Loucy (cell line): ENCODE results near the gene FARSA.

Experiments
- H2AFZ ChIP-seq: fragments of 200-600 bp; sonication (generic); 2 replicates; pipeline ENCODE4 v1.6.0; 2016; ENCODE audit warnings: antibody characterized with exemption, mild to moderate bottlenecking, low read length, moderate library complexity
- H3F3A ChIP-seq: fragments of 200-600 bp; 2 replicates; pipeline ENCODE4 v1.6.0; 2016; ENCODE audit warnings: antibody characterized with exemption, low read depth, mild to moderate bottlenecking
- H3K27me3 ChIP-seq: fragments of 200-600 bp; sonication (generic); 2 replicates; pipeline ENCODE4 v1.6.1; 2014; ENCODE audit warnings: low read length, mild to moderate bottlenecking; ENCODE audit not compliant: insufficient read depth, poor library complexity, severe bottlenecking
- H3K36me3 ChIP-seq: fragments of 200-600 bp; sonication (generic); 2 replicates; pipeline ENCODE4 v1.6.1; 2016; ENCODE audit warnings: low read length; ENCODE audit not compliant: insufficient read depth
- H3K4me1 ChIP-seq: fragments of 200-600 bp; sonication (generic); 2 replicates; pipeline ENCODE4 v1.5.1; 2014; ENCODE audit warnings: low read length, mild to moderate bottlenecking; ENCODE audit not compliant: insufficient read depth, poor library complexity, severe bottlenecking
- H3K4me2 ChIP-seq: fragments of 200-600 bp; sonication (generic); 2 replicates; pipeline ENCODE4 v1.6.0; 2014; ENCODE audit warnings: antibody characterized with exemption, low read length, low read depth, mild to moderate bottlenecking; ENCODE audit not compliant: poor library complexity, severe bottlenecking
- H3K4me3 ChIP-seq: fragments of 200-600 bp; sonication (generic); 2 replicates; pipeline ENCODE4 v1.5.1; 2014; ENCODE audit warnings: low read length, mild to moderate bottlenecking, mixed read lengths; ENCODE audit not compliant: poor library complexity, severe bottlenecking
- H3K79me2 ChIP-seq: fragments of 200-600 bp; sonication (generic); 2 replicates; pipeline ENCODE4 v1.6.1; 2014; ENCODE audit warnings: low read length; ENCODE audit not compliant: insufficient read depth
- H3K9ac ChIP-seq: fragments of 200-600 bp; sonication (generic); 2 replicates; pipeline ENCODE4 v1.6.0; 2014; ENCODE audit warnings: mild to moderate bottlenecking, low read depth, low read length, moderate library complexity; ENCODE audit not compliant: poor library complexity, severe bottlenecking
- H3K9me2 ChIP-seq: fragments of 200-600 bp; sonication (generic); replicated peaks from 2 replicates; pipeline ENCODE4 v1.6.1; 2016; ENCODE audit warnings: low read depth, low read length, mixed read lengths
- H3K9me3 ChIP-seq: fragments of 200-600 bp; sonication (generic); 2 replicates; pipeline ENCODE4 v1.6.1; 2014; ENCODE audit warnings: mild to moderate bottlenecking, antibody characterized with exemption, low read length, low read depth; ENCODE audit not compliant: insufficient read depth
- H4K20me1 ChIP-seq: fragments of 200-600 bp; sonication (generic); 2 replicates; pipeline ENCODE4 v1.6.0; 2014; ENCODE audit warnings: antibody characterized with exemption, low read length, mild to moderate bottlenecking; ENCODE audit not compliant: insufficient read depth, poor library complexity, severe bottlenecking
- CTCF ChIP-seq: fragments of 200-600 bp; sonication (generic); conservative IDR thresholded peaks from 2 replicates; pipeline ENCODE4 v1.5.1; 2014; ENCODE audit warnings: mild to moderate bottlenecking, antibody characterized with exemption, low read length
- EZH2phosphoT487 ChIP-seq: fragments of 200-600 bp; IDR thresholded peaks from 2 replicates; pipeline ENCODE4 v1.6.1; 2018; ENCODE audit warnings: antibody characterized with exemption, mild to moderate bottlenecking, moderate library complexity, borderline replicate concordance

Gene FARSA

GRCh38 chr19:12969292-12969988, 35.9 kb upstream of the FARSA start, which contains the start of gene DAND5:
Gene DAND5 (plus strand): TSS chr19:12969576. CDS start chr19:12969661, 85 bp downstream.
- H3K9me2 ChIP-seq: no peaks in the 10 kb centered on the region
- H3K27me3 ChIP-seq: no peaks in the 10 kb centered on the region
- H3K36me3 ChIP-seq: no peaks in the 10 kb centered on the region
- no peak within 1 kb of the TSS for H2AFZ ChIP-seq
- TF ChIP-seq CTCF (no peak), EZH2phosphoT487 (no peak)
- no peak within 1 kb of the TSS for H3K9ac ChIP-seq
- H4K20me1 ChIP-seq: no peaks in the 10 kb centered on the region
- no peaks in the 10 kb centered on the region for H3F3A ChIP-seq
- no peak within 1 kb of the TSS for H3K4me3 ChIP-seq
- H3K4me1 ChIP-seq: peaks cover 9% of the 10 kb centered on the region
- no peak within 1 kb of the TSS for H3K4me2 ChIP-seq
- no peaks in the 10 kb centered on the region for H3K79me2 ChIP-seq
- H3K9me3 ChIP-seq: no peaks in the 10 kb centered on the region

- no peak overlapping the region for H3K4me2 ChIP-seq
- no peaks in the 10 kb centered on the region for H3F3A ChIP-seq
- no peaks in the 10 kb centered on the region for H3K79me2 ChIP-seq
- no peaks in the 10 kb centered on the region for H3K36me3 ChIP-seq
- no peak overlapping the region for H3K4me3 ChIP-seq
- H3K9me2 ChIP-seq: no peaks in the 10 kb centered on the region
- H2AFZ ChIP-seq: no peak overlapping the region
- H3K4me1 ChIP-seq: peaks cover 9% of the 10 kb centered on the region
- no peaks in the 10 kb centered on the region for H3K27me3 ChIP-seq
- no peaks in the 10 kb centered on the region for H4K20me1 ChIP-seq
- H3K9me3 ChIP-seq: no peaks in the 10 kb centered on the region
- TF ChIP-seq CTCF (no peak), EZH2phosphoT487 (no peak)
- no peak overlapping the region for H3K9ac ChIP-seq
These were observed 34.4 kb upstream of the FARSA start for GRCh38 chr19:12967907-12968306.

DNA sequence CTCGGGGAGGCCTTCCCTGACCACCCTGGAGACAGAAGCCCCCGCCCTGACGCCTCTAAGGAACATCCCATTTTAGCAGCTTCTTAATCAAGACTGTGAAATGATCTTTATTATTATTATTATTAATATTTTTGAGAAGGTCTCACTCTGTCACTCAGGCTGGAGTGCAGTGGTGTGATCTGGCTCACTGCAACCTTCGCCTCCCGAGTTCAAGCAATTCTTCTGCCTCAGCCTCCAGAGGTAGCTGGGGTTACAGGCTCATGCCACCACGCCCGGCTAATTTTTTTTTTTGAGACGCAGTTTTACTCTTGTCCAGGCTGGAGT, 32.3 kb upstream of the FARSA start:
- Histone ChIP-seq H3K9me3 (no peaks in the 10 kb centered on the region), H3K4me1 (peaks cover 9% of the 10 kb centered on the region), H2AFZ (peak overlapping the region; percentile 100), H3K9me2 (no peaks in the 10 kb centered on the region), H3K79me2 (no peaks in the 10 kb centered on the region), H3F3A (no peaks in the 10 kb centered on the region), H3K36me3 (no peaks in the 10 kb centered on the region), H3K4me2 (peak overlapping the region; percentile 94), H3K4me3 (peak overlapping the region; percentile 86), H3K9ac (peak overlapping the region; percentile 82), H4K20me1 (no peaks in the 10 kb centered on the region), H3K27me3 (no peaks in the 10 kb centered on the region)
- TF ChIP-seq EZH2phosphoT487: no peak
